ENCODE measurements around the gene ATOSB.
A peak's percentile ranks its signal among the peaks of the same experiment; 100 is the strongest.

Gene ATOSB

GRCh38 chr9:35085078-35085477, 30.6 kb downstream of the ATOSB start:
- DNase-seq (no peak), ATAC-seq (replicated peaks) (peak; percentile 82)
- peaks cover 15% of the 10 kb centered on the region for H3K36me3 Mint-ChIP-seq (ENCODE audit: insufficient read depth)
- peaks cover 3 to 14% of the 10 kb centered on the region in 2 donors for H3K4me1 Mint-ChIP-seq (ENCODE audit: low read depth in 2 of 2)
- no peak overlapping the region for H3K4me3 Mint-ChIP-seq
- H3K27me3 Mint-ChIP-seq, result no peaks in the 10 kb centered on the region
- H3K27ac Mint-ChIP-seq, result no peak overlapping the region
- H3K9me3 Mint-ChIP-seq, result no peaks in the 10 kb centered on the region

GRCh38 chr9:35079426-35080341, 36.0 kb downstream of the ATOSB start, which contains the start of gene FANCG:
TSS of gene FANCG (minus strand) at chr9:35079942. CDS start at chr9:35079524, 418 bp downstream.
- Mint-ChIP-seq H3K9me3 (no peaks in the 10 kb centered on the region), H3K27me3 (no peaks in the 10 kb centered on the region), H3K4me3 (peak within 1 kb of the TSS; percentile 90 to 98)

GRCh38 chr9:35079041-35079425, 36.6 kb downstream of the ATOSB start:
- peaks cover 16% of the 10 kb centered on the region for H3K36me3 Mint-ChIP-seq (ENCODE audit: insufficient read depth)
- ATAC-seq (replicated peaks) (no peak), DNase-seq (no peak)
- no peaks in the 10 kb centered on the region for H3K9me3 Mint-ChIP-seq
- H3K4me3 Mint-ChIP-seq, result peak overlapping the region; percentile 90 to 98
- peak overlapping the region; percentile 55 to 89 for H3K27ac Mint-ChIP-seq
- no peaks in the 10 kb centered on the region for H3K27me3 Mint-ChIP-seq
- H3K4me1 Mint-ChIP-seq (ENCODE audit: low read depth in 2 of 2), result peaks cover 17 to 22% of the 10 kb centered on the region in 2 donors

More at GRCh38 chr9:35079426-35080341, 36.0 kb downstream of the ATOSB start, which contains the start of gene FANCG:
- DNase-seq, result peak; percentile 59 to 67 (median 64)
- H3K4me1 Mint-ChIP-seq (ENCODE audit: low read depth in 2 of 2), result peaks cover 17 to 23% of the 10 kb centered on the region in 2 donors
- H3K27ac Mint-ChIP-seq, result peak within 1 kb of the TSS; percentile 55 to 89
- ATAC-seq (replicated peaks), result peak; percentile 94
- peaks cover 14% of the 10 kb centered on the region for H3K36me3 Mint-ChIP-seq (ENCODE audit: insufficient read depth)

- Mint-ChIP-seq H3K27me3 (no peaks in the 10 kb centered on the region), H3K36me3 (ENCODE audit: insufficient read depth) (peaks cover 16% of the 10 kb centered on the region), H3K27ac (peak overlapping the region in 1 of 2 donors; percentile 57), H3K4me3 (peak overlapping the region; percentile 90 to 98), H3K4me1 (ENCODE audit: low read depth in 2 of 2) (peaks cover 18 to 23% of the 10 kb centered on the region in 2 donors), H3K9me3 (no peaks in the 10 kb centered on the region)
- ATAC-seq (replicated peaks) (no peak), DNase-seq (no peak)
Measured at GRCh38 chr9:35078066-35078465, 37.6 kb downstream of the ATOSB start.

- ATAC-seq (replicated peaks), result no peak
- H3K27me3 Mint-ChIP-seq, result no peaks in the 10 kb centered on the region
- no peak for DNase-seq
- H3K4me1 Mint-ChIP-seq (ENCODE audit: low read depth in 2 of 2), result peaks cover 21 to 28% of the 10 kb centered on the region in 2 donors
- no peaks in the 10 kb centered on the region for H3K9me3 Mint-ChIP-seq
- H3K27ac Mint-ChIP-seq, result no peak overlapping the region
- no peak overlapping the region for H3K4me3 Mint-ChIP-seq
- peaks cover 23% of the 10 kb centered on the region for H3K36me3 Mint-ChIP-seq (ENCODE audit: insufficient read depth)
Measured at GRCh38 chr9:35076848-35077247, 38.8 kb downstream of the ATOSB start.

- no peaks in the 10 kb centered on the region for H3K27me3 Mint-ChIP-seq
- DNase-seq, result no peak
- no peak overlapping the region for H3K4me3 Mint-ChIP-seq
- ATAC-seq (replicated peaks), result no peak
- no peak overlapping the region for H3K27ac Mint-ChIP-seq
- H3K4me1 Mint-ChIP-seq (ENCODE audit: low read depth in 2 of 2), result peaks cover 33 to 40% of the 10 kb centered on the region in 2 donors
- H3K36me3 Mint-ChIP-seq (ENCODE audit: insufficient read depth), result peaks cover 31% of the 10 kb centered on the region
- H3K9me3 Mint-ChIP-seq, result no peaks in the 10 kb centered on the region
Measured at GRCh38 chr9:35075358-35075757, 40.3 kb downstream of the ATOSB start.

- H3K4me1 Mint-ChIP-seq (ENCODE audit: low read depth in 2 of 2), result peaks cover 33 to 40% of the 10 kb centered on the region in 2 donors
Measured at GRCh38 chr9:35074791-35075190, 40.9 kb downstream of the ATOSB start.

GRCh38 chr9:35074141-35074540, 41.5 kb downstream of the ATOSB start:
- H3K27ac Mint-ChIP-seq, result no peak overlapping the region
- H3K27me3 Mint-ChIP-seq, result no peaks in the 10 kb centered on the region
- no peak for ATAC-seq (replicated peaks)
- peaks cover 32% of the 10 kb centered on the region for H3K36me3 Mint-ChIP-seq (ENCODE audit: insufficient read depth)
- no peak for DNase-seq
- no peaks in the 10 kb centered on the region for H3K9me3 Mint-ChIP-seq
- H3K4me1 Mint-ChIP-seq (ENCODE audit: low read depth in 2 of 2), result peaks cover 36% of the 10 kb centered on the region in 2 donors
- H3K4me3 Mint-ChIP-seq, result no peak overlapping the region

More at GRCh38 chr9:35074791-35075190, 40.9 kb downstream of the ATOSB start:
- ATAC-seq (replicated peaks) (no peak), DNase-seq (no peak)
- H3K4me3 Mint-ChIP-seq, result no peak overlapping the region
- no peak overlapping the region for H3K27ac Mint-ChIP-seq
- H3K27me3 Mint-ChIP-seq, result no peaks in the 10 kb centered on the region
- H3K36me3 Mint-ChIP-seq (ENCODE audit: insufficient read depth), result peaks cover 31% of the 10 kb centered on the region
- H3K9me3 Mint-ChIP-seq, result no peaks in the 10 kb centered on the region

GRCh38 chr9:35073279-35073612, 42.4 kb downstream of the ATOSB start:
- Mint-ChIP-seq H3K36me3 (ENCODE audit: insufficient read depth) (peaks cover 33% of the 10 kb centered on the region), H3K27ac (peak overlapping the region; percentile 86 to 95), H3K4me3 (peak overlapping the region; percentile 91 to 92), H3K4me1 (ENCODE audit: low read depth in 2 of 2) (peaks cover 36 to 37% of the 10 kb centered on the region in 2 donors), H3K27me3 (no peaks in the 10 kb centered on the region), H3K9me3 (no peaks in the 10 kb centered on the region)
- ATAC-seq (replicated peaks) (no peak), DNase-seq (no peak)

GRCh38 chr9:35072461-35073278, 43.0 kb downstream of the ATOSB start, which contains the start of gene VCP:
TSS of gene VCP (minus strand) at chr9:35072625. CDS start at chr9:35072353, 272 bp downstream.
- Mint-ChIP-seq H3K27ac (peak within 1 kb of the TSS; percentile 86 to 95), H3K36me3 (ENCODE audit: insufficient read depth) (peaks cover 37% of the 10 kb centered on the region), H3K4me1 (ENCODE audit: low read depth in 2 of 2) (peaks cover 39 to 41% of the 10 kb centered on the region in 2 donors), H3K4me3 (peak within 1 kb of the TSS; percentile 91 to 92), H3K9me3 (no peaks in the 10 kb centered on the region), H3K27me3 (no peaks in the 10 kb centered on the region)
- ATAC-seq (replicated peaks) (peak; percentile 85), DNase-seq (peak; percentile 95 to 96 (median 96))

GRCh38 chr9:35071814-35072460, 43.7 kb downstream of the ATOSB start:
- DNase-seq (peak; percentile 63 to 70 (median 69)), ATAC-seq (replicated peaks) (peak; percentile 60)
- Mint-ChIP-seq H3K27me3 (no peaks in the 10 kb centered on the region), H3K9me3 (no peaks in the 10 kb centered on the region), H3K4me1 (ENCODE audit: low read depth in 2 of 2) (peaks cover 46 to 47% of the 10 kb centered on the region in 2 donors), H3K27ac (peak overlapping the region; percentile 86 to 95), H3K4me3 (peak overlapping the region; percentile 91 to 92), H3K36me3 (ENCODE audit: insufficient read depth) (peaks cover 45% of the 10 kb centered on the region)

GRCh38 chr9:35070823-35071813, 44.5 kb downstream of the ATOSB start:
- peaks cover 53% of the 10 kb centered on the region for H3K36me3 Mint-ChIP-seq (ENCODE audit: insufficient read depth)
- H3K27me3 Mint-ChIP-seq, result no peaks in the 10 kb centered on the region
- ATAC-seq (replicated peaks) (no peak), DNase-seq (no peak)
- no peaks in the 10 kb centered on the region for H3K9me3 Mint-ChIP-seq
- peaks cover 46 to 49% of the 10 kb centered on the region in 2 donors for H3K4me1 Mint-ChIP-seq (ENCODE audit: low read depth in 2 of 2)
- H3K4me3 Mint-ChIP-seq, result peak overlapping the region; percentile 91 to 92
- H3K27ac Mint-ChIP-seq, result peak overlapping the region; percentile 86 to 95

Measured in effector memory CD8-positive, alpha-beta T cell (primary cell).